SIG-M5 treated with dmso at 0.1 percent for 504 hours (cell line): ENCODE data around the gene ARL9.
A peak's percentile ranks its signal among the peaks of the same experiment; 100 is the strongest.

ENCODE experiments used
- DNase-seq: peaks from one replicate; lab custom pipeline; 2025; ENCODE audit not compliant: unreplicated experiment; lab: John Stamatoyannopoulos, UW

Gene ARL9, protein sequence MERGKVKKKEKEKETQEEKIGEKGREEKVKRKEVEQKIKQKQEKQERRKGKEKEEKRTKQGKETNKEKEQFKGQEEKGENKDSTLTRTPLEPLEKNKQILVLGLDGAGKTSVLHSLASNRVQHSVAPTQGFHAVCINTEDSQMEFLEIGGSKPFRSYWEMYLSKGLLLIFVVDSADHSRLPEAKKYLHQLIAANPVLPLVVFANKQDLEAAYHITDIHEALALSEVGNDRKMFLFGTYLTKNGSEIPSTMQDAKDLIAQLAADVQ

DNA sequence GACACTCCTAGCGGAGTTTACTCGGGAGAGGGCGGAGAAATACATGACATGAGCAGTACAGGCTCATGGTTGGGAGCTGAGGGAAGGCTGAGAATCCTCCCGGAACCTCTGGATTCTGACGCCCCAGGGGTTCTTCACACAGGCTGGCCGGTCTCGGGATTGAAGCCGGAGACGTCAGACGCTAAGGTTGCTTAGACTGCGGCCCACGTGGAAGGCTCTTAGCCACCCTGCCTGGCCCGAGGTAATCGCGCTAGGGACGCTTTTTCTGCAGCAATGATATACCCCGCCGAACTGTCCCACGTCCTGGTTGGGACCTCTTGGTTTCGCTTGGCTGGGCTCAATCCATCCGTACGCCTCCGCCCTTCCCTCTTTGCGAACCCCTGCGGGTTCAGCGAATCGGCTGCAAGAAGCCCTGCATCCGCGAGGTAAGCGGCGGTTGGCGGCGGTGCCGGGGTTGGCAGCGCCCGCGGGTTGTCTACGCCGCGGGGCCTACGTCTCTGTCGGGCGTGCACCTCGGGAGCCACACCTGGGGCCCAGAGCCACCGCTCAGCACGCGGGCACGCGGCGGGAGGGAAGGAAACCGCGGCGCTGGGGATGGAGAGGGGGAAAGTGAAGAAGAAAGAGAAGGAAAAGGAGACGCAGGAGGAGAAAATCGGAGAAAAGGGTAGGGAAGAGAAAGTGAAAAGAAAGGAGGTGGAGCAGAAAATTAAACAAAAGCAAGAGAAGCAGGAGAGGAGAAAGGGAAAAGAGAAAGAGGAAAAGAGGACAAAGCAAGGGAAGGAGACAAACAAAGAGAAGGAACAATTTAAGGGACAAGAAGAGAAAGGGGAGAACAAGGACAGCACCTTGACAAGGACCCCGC is at the start of gene ARL9:
ARL9 (plus strand) TSS at position 523 of the 862 bp plus-strand sequence; CDS start at position 595, 72 bp downstream.
- no peak for DNase-seq

DNA sequence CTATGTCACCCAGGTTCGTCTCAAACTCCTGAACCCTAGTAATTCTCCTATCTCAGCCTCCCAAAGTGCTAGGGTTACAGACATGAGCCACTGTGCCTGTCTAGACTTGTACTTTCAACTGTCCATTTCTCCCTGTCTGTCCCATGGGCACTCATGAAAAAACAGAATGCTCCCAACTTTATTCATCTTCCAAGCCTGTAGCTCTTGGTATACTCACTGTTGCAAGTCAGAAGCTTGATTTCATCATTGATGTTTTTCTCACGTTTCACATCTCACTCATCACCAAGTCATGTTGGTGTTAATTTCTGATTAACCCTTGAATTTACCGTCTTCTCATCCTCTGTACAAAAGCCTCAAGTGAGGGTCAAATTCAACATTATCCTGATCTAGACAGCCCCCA is 45.5 kb upstream of the ARL9 start:
- no peak for DNase-seq

DNA sequence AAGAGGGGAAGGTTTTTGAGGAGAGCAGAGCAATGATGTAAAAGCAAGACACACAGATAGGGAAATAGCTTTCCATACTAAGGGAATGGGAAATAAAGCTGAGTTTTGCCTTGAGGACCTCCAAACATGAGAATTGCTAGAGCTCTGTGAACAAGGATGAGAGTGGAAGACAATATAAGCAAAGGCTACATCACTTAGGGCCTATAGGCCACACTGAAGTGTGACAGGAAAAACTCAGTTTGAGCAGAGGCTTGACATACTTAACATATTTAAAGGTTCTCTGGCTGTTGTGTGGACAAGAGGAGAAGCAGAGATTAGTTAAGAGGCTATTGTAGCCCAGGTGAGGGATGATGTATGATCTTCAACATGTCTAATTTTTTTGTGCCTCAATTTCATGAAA is 43.4 kb upstream of the ARL9 start:
- DNase-seq = no peak

DNA sequence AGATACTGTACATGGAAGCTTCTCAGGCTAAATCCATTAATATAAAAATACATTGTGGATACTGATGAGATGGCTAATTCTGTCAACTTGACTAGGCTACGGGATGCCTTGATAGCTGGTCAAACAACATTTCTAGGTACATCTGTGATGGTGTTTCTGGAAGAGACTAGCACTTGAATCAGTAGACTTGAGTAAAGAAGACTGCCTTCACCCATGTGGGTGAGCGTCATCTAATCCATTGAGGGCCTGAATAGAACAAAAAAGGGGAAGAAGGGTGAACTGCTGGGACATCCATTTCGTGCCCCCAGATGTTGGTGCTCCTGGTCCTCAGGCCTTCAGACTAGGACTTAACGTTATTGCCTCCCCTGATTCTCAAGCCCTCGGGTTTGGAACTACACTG is 41.9 kb upstream of the ARL9 start:
- peak; percentile 32 for DNase-seq

DNA sequence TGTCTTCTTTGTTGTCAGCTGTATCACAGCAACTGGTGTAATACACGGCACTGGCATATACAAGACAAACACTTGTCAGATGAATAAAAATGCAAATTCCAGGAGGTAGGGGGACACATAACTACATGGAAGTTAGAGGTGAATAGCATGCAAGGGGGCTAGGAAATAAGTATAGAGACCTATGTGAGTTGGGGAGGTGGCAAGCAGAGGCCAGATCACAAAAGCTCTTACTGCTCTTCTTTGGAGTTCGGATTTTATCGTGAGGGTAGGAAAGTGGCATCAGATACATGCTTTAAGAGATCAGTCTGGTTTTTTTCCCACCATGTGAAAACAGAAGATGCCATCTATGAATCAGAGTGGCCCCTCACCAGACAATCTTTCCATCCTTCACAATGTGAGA is 41.0 kb upstream of the ARL9 start:
- DNase-seq = no peak

DNA sequence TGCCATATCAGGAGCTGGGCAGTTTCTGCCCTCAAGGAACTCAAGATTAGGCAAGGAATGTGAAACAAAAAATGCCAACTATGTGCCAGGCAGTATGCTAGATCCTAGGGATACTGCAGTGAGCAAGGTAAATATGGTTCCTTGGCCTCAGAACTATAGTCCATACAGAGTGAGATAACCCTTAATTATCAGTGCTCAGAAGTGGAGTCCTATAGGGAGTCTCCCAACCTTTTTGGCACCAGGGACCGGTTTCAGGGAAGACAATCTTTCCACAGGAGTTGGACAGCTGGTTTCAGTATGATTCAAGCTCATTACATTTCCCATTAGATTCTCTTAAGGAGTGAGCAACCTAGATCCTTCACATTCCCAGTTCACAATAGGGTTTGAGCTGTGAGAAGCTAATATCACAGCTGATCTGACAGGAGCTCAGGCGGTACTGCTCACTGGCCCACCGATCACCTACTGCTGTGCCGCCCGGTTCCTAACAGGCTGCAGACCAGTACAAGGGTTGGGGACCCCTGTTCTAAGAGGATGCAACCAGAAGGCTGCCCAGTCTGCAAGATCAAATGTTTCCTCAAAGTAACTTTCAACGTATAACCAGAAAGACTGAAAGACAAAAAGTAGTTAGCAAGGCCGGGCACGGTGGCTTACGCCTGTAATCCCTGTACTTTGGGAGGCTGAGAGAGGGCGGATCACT is 39.8 kb upstream of the ARL9 start:
- DNase-seq = no peak

DNA sequence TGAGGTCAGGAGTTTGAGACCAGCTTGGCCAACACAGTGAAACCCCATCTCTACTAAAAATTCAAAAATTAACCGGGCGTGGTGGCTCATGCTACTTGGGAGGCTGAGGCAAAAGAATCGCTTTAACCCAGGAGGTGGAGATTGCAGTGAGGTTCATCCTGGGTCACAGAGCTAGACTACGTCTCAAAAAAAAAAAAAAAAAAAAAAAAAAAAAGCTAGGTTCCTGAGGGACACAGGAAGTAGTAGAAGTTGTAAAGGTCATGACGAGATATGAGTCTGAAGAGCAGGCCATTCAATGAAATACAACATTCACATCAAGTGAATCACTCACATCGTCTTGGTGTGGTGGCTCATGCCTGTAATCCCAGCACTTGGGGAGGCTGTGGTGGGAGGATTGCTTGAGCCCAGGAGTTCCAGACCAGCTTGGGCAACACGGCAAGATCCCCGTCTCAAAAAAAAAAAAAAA is 39.3 kb upstream of the ARL9 start:
- peak; percentile 65 for DNase-seq

DNA sequence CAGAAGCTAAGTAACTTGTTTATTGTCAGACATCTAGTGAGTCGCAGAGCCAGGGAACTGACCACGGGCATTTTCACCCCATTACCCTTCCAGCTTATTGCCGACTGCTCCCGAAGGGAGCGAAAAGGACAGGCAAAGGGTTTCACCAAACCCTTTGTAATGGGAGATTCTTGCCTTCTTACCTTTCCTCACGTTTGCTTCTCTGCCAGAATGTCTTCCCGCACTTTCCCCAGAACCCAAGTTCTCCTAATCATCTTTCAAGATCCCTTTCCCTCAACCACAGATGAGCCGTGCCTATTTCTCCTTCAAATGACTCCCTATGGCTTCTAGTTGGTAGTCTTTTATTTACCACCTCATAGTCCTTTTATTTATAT is 38.7 kb upstream of the ARL9 start:
- no peak for DNase-seq

DNA sequence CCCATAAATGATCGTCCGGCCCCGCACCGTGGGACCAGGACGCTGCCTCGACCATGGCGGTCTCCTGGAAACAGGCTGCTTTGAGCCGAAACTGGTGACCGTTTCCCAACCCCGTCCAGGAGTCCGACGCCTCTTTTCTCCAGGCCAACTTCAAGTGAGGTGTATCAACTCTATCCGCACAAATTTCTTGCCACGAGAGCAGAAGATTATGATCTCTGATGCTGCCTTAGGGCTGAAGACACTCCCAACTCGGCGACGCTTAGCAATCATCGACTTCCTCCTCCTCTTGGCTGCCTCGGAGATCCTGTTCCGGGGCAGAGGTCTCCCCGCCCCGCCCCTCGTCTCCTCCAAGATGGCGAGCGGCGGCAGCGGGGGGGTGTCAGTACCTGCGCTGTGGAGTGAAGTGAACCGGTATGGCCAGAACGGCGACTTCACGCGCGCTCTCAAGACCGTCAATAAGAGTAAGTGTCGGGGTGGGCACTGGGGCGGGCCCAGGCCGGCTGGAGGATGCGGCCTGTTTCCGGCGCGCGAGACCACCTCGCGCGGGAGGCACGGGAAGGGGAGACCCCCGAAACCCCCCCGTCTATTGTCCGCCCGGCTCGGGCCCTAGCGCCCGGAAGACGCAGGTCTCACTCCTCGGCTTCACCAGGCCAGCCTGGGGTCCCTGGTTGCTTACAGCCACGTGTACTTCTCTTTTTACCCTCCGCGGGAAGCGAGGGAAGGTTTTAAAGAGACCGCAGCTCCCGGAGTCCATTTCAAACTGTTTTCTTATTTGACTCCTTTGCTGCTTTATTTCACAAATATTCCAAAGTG is 38.1 kb upstream of the ARL9 start, which contains the start of gene SRP72:
SRP72 (plus strand) TSS at position 334 of the 813 bp plus-strand sequence; CDS start at position 353, 19 bp downstream.
- peak; percentile 89 for DNase-seq

DNA sequence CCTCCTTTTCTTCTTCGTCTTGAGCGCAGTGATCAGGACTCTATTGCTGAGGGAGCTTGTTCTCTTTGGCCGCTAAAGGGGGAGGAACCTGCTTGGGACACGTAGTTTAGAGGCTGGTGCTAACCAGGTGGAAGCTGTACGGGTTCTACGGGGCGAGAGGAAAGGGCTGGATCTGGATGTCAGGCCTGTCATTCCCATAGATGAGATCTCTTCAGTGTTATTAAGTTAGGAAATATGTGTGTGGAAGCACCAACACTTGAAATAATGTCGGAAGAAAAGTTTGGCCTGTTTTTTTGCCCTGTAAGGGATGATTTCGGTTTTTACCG is 37.5 kb upstream of the ARL9 start:
- peak; percentile 54 for DNase-seq

DNA sequence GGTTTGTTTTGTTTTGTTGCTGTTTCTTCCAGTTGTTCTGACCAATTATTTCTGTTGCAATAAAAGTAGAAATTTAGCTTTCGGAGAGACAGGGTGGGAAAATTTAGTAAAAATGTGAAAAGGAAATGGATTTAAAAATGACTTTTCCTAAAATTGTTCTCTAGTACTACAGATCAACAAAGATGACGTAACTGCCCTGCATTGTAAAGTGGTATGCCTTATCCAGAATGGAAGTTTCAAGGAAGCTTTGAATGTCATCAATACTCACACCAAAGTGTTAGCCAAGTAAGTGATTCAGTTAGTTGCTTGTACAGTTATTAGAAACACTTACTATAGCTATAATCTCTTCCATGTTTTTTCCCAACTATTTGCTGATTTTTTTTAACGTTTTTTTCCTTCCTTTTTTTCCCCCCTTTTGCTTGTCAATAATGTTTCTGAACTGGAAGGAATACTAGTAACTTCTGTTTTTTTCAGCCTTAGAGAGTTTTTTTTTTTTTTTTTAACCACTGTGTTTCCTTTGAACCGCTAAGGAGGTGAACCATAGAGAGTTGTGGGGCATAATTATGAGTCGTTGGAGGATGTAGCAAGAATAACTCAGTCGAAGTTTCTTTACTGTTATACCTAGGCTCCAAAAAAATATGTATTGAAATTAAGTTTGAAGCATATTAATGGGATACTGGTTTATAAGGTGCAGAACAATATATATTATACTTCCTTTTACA is 35.9 kb upstream of the ARL9 start:
- DNase-seq = peak; percentile 39

DNA sequence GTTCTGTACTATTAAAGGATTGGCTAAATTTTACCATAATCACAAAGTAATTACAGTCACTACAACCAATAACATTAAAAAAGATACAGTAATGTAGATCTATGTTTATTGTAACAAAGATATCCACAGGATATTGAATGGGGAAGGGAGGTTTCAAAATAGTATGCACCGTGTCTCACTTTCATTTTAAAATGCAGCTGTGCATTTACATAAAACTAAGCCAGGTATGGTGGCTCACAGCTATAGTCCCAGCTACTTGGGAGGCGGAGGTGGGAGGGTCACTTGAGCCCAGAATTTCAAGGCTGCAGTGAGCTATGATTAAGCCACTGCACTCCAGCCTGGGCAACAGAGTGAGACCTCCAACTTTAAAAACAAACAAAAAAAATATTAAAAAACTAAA is 29.7 kb upstream of the ARL9 start:
- DNase-seq = no peak

DNA sequence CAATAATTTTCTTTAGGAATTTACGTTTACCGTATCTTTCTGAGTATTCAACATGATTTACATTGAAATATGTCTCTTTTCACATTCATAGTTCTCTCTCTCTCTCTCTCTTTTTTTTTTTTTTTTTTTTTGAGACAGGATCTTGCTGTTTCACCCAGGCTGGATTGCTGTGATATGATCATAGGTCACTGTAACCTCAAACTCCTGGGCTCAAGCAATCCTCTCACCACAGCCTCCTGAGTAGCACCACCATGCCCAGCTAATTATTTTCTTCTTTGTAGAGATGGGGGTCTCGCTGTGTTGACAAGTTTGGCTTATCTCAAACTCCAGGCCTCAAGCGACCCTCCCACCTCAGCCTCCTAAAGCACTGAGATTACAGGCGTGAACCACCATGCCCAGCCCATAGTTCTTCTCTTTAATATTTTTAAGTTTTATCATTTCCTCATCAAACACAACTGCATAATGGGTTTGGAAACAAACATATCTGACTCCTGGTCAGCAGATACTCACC is 28.3 kb upstream of the ARL9 start:
- no peak for DNase-seq

DNA sequence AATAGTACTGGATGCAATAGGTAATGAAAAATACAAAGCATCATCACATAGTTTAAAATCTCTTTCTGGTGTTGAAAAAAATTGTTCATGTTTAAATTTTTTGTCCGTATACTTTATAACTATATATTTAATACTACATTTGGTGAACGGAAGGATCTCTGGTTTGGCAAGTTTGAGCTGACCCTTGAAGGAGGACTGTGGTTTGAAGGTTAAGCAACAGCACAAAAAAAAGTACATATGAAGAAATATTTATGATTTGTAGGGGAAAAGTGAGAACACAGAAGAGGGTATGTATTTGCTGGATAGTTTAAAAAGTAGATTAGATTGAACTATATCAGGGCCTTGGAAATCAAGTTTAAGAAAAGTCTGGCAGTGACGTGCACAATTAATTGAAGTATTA is 24.9 kb upstream of the ARL9 start:
- DNase-seq = peak; percentile 23

DNA sequence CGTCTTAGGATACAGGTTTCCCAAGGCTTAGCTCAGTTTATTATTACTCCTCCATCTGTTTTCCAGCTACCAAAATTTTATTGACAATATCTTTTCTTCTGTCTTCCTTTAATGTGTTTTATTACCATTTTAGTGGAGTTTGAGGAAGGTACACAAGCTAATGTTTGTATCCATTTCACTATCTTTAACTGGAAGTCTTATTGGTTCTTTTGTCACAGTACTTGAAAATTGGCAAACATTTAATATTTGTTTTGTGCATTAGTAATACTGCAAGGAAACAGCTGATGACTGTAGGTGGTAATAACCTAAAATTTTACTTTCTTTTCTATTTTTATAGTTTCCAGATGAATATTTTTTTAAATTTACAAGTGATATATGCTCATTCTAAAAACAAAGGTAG is 9.3 kb upstream of the ARL9 start:
- DNase-seq = no peak

DNA sequence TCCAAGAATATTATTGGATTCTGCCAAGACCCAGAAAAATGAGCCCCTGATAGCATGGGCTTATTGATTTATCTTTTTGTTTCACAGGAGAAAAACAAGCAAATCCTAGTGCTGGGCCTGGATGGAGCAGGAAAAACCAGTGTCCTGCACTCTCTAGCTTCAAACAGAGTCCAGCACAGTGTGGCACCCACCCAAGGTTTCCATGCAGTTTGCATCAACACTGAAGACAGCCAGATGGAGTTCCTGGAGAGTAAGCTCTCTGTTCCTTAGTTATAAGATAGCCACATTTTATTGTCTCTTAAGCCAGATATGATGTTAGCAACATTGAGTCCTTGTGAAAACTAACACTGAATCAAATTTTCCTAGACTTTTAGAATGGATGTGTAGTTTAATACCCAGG is 5.5 kb downstream of the ARL9 start:
- no peak for DNase-seq

DNA sequence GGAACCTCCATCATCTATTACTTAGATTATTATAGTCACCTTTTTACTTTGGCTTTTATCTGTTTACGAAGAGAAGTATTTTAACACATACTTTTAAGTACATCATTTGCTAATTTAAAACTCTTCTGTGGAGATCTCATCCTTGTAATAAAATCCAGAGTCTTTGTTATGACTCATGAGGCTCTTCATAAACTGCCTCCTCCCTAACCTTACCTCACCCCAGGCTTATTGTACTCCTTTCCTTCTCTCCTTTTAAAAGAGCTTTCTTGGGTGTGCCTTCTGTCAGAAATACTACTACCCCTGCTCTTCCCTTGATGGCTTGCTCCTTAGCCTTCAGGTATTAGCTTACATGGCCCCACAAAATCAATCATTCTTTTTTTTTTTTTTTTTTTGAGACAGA is 6.6 kb downstream of the ARL9 start:
- no peak for DNase-seq

DNA sequence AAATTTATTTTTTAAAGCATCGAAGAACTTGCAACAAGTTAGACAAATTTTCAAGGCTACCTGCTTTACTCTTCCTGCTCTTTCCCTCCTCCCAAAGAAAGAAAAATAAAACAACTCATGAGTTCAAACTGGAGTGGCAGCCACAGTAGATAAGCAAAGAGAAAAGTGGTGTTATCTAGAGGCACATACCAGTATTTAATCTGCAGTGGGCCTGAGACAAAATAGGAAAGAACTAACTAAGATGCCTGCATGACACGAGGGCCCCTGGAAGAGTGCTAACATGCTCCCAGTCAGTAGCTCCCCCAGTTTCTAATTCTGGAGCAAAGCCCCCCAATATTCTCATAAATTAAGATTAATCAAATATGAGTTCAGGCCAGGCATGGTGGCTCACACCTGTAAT is 7.9 kb downstream of the ARL9 start:
- no peak for DNase-seq

DNA sequence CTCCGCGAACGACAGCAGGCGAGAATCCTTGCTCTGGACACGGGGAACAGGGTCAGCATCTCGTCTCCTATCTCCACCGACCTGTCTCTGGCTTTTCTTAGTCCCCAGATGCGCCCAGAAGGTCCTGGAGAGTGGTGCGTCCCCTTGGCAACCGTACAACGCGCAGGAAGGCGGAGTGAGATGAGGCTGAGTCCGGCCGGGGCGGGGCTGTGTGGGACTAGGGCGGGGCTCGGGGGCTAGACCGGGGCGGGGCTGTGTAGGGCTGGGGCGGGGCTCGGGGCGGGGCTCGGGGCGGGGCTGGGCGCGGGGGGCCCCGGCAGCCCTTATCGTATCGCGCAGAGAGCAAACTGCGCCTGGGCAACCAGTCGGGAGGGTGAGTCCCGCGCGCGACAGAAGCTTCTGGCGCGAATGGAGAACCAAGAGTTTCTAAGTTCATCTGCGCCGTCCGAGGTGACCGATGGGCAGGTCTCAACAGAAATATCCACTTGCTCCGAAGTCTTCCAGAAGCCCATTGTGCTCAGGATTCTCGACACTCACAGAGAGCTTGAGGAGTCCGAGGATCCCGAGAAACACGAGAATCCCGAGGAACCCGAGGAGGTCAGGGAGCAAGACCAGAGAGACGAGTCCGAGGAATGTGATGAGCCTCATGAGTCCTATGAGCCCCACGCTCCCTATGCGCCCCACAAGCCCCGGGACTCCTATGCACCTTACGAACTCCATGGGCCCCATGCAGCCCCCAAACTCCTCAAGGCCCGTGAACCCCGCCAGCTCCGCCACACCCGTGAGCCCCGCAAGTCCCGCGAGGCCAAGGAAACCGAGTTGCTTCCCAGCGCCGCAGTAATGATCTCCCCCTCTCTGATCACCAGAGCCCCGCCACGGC is 24.9 kb downstream of the ARL9 start:
- DNase-seq = peak; percentile 52
